GM19025 (cell line): ENCODE results near the gene ZIC1.

ENCODE experiments used
- ATAC-seq: cut with Tn5 transposase; IDR thresholded peaks from one replicate; pipeline ENCODE4 v1.9.1; 2021; ENCODE audit warnings: mild to moderate bottlenecking, low read depth, moderate library complexity; ENCODE audit not compliant: unreplicated experiment

Gene ZIC1

DNA sequence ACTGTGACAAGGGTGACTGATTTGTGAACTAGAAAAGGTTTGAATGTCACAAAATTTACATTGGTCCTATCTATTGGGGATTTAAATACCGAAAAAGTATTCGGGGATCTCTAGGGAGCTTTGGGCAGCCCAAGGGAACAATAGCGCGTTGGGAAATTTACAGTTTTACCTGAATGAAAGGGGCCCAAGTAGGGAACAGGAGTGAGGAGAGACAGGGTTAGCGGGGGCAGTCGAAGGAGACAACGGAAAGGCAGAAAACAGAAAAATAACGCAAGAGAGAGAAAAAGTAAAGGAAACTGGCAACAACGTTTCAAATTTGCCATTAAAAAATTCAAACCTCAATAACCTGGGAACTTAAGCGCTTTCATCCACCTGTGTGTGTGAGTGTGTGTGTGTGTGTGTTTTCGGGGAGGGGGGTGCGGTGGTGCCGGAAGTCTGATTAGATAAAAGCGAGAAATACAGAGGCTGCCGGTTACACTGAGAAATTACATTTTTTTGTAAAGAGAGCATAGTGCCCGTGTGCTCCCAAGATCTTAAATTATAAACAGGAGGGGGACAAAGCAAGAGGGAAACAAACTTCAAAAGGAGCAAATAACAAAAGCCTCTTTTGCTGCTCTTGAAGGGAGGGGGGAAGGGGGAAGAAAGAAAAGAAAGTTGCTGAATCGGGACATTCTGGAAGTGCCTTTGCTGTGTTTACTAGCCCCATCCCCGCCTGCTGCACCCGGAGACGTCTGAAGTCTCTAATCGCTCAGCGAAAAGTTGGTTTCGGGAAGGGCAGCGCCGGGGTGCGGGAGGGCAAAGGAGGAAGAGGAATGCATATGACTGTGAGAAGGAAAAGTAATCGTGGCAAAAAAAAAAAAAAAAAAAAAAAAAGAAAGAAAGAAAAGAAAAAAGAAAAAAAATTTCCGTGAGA is 721 bp upstream of the ZIC1 start:
- ATAC-seq, result no peak

DNA sequence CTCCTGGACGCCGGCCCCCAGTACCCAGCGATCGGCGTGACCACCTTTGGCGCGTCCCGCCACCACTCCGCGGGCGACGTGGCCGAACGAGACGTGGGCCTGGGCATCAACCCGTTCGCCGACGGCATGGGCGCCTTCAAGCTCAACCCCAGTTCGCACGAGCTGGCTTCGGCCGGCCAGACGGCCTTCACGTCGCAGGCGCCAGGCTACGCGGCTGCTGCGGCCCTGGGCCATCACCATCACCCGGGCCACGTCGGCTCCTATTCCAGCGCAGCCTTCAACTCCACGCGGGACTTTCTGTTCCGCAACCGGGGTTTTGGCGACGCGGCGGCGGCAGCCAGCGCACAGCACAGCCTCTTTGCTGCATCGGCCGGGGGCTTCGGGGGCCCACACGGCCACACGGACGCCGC is 956 bp downstream of the ZIC1 start:
- ATAC-seq, result no peak

DNA sequence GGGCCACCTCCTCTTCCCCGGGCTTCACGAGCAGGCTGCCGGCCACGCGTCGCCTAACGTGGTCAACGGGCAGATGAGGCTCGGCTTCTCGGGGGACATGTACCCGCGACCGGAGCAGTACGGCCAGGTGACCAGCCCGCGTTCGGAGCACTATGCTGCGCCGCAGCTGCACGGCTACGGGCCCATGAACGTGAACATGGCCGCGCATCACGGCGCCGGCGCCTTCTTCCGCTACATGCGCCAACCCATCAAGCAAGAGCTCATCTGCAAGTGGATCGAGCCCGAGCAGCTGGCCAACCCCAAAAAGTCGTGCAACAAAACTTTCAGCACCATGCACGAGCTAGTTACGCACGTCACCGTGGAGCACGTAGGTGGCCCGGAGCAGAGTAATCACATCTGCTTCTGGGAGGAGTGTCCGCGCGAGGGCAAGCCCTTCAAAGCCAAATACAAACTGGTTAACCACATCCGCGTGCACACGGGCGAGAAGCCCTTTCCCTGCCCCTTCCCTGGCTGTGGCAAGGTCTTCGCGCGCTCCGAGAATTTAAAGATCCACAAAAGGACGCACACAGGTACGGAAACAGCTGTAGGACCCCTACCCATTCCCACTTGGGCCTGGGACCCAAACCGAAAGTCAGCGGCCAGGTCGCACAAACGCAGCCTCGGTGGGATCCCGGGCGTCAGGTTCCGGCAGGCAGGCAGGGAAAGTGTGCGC is 1.5 kb downstream of the ZIC1 start:
- no peak for ATAC-seq

DNA sequence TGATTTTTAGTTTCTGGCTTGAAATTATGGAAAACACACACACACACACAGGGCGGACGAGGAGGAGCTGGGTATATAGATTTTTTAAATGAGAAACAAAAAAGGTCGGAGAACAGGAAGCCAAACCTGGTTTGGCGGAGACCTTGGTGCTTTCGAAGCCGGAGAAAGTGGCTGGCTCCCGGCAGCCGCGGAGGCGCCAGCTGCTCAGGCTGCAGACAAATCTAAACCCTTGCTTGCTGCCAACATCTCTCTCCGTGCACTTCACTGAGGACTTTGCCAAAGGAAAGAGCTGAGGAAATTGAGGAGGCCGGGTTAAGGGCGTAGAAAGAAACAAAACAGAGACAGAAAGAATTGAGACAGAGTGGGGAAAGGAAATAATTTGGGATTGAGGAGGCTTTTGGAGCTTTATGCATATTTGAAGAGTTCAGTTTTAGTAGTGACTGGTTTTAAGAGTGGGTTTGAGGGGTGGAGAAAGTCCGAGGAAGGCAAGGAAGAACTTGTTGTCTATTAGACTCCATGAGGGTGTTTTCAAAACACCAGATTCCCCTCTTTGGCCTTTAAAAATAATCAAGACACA is 2.2 kb downstream of the ZIC1 start:
- no peak for ATAC-seq

DNA sequence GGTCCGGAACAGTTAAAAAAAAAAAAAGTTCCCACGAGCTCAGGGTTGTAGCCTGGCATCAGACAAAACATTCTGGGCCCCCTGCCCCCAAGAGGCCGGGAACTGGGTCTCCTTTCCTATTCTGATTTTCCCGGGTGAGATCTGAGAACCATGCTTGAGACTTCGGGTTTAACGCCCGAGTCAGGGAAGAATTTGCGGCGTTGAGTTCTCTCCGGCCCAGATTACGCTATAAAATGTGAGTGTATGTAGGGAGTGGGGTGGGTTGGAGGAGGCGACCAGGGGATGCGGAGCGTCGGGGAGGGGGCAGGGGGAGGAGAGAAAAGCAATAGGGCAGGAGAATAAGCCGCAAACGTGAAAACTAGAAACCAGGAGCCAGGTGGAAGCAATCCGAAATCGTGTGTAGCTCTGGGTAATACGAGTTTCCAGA is 2.7 kb downstream of the ZIC1 start:
- ATAC-seq, result no peak

DNA sequence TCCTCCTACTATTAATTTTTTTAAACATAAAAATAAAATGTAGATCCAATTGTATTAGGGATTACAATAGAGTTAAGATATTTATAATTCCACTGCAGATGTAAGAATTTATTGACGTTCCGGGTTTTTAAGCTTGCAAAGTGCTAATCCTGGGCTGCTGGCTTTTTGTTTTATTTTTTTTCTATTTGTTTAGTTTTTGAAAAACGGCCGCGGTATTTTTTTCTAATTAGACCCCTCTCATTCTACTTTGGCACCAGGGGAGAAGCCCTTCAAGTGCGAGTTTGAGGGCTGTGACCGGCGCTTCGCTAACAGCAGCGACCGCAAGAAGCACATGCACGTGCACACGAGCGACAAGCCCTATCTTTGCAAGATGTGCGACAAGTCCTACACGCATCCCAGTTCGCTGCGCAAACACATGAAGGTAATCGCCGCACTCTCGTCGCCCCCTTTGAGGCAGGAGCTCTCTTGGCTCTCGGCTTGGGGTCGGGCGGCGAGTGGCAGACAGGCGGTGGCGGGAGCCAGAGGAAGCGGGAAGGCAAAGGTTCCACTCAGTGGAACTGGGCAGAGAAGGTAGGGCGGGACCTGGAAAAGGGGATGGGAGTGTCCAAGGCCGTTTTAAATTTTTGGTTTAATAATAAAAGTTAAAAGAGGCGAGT is 3.2 kb downstream of the ZIC1 start:
- ATAC-seq, result no peak

DNA sequence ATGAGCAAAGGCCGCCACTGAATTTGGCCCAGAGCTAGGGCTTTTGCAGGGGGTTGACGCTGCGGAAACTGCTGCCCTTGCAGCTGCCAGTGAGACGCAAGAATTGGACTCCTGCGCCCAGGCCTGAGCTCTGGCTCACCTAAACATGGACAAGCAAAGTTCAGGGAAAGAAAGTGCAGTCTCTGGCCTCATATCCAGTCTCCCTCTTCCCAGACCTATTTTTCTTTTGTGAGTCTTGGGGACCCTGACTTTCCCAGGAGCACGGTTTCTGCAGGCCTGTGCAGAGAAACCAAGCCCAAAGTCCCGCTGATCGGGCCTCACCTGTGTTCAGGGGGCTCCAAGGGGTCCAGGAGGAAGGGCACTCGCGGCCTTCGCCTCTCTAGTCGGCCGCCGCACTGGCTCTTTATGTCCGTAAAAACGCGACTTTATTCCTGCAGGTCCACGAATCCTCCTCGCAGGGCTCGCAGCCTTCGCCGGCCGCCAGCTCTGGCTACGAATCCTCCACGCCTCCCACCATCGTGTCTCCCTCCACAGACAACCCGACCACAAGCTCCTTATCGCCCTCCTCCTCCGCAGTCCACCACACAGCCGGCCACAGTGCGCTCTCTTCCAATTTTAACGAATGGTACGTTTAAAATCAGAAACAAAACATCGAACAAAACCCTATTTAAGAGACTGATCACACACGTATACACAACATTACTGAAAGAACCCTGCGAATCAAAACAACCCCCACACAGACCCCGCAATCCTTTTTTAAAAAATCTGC is 3.9 kb downstream of the ZIC1 start:
- ATAC-seq, result no peak

DNA sequence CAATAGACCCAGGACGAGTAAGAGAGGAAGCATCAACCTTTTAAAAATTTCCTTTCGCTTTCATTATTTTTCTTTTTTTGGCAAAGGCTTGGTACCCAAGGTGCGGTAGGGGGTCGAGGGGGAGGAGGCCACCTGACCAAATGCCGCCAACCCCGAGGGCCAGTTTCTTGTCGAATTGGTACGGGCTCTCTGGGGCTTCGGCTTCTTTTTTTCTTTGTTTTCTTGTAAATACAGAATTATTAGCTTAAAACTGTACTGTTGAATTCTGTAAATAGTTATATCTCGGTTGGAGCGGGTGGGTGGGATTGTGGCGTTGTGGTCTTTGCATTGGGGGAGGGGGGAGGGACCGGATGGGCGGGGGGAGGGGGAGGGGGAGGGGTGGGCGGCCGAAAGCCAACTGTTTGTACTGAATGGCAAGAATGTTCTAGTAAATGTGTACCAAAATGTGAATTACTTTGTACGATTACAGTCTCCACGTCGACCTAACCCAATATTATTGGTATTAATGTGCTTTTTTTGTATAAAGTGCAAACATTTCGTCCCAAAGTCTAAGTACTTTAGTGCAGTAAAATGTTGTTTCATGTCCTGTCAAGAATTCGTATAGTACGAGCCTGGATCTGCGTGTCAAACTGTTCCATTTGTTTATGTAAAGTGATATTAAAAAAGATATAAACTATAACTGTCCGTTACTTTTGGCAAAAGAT is 4.7 kb downstream of the ZIC1 start:
- no peak for ATAC-seq

DNA sequence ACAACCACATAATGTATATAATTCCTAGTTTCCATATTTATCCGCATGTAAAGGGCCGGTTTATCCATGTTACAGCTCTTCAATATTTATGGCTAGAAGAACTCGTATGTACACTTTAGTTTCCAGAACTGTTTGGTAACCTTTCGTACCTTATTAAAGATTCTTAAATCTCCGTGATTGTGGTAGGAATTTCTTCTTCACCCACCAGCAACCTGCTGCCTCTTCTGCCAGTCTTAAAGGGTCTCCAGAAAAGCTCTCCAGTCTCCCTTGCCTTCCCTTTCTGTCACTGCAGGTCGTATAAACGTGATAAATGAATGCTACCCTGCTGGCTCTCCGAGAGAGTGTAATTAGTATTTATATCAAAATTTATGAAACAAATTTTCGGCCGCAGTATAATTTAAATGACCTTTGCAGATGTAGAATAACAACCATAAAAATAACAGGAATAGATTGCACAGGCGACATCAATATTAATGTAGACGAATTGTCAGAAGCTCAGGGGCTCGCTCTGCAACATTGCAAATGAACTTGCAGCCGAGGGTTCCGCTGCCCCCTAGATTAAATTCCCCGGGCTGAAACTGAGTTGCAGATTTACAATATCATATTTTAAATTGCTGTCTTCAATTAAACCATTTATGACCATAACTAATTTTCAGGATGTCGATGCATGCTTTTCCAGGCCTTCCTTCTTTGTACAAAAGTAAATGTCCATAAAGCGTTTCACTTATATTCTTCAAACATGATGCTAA is 5.4 kb downstream of the ZIC1 start:
- no peak for ATAC-seq

DNA sequence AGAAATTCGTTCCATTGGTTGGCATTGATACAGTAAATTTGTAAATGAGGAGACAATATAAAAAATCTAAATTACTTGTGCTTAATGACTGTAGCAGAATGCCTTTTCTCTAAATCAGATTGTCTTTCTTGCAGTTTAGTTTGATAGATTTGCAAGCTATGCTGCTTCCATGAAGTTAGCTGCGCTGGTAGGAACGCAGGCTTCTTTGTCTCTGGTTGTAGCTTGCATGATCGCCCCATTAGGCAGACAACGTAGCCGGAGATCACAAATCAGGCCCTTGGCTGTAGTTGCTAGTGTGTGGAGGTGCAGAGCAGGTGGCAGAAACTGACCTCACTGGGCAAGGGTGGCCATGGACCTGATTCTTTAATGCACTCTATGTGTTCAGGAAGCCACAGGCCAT is 6.1 kb downstream of the ZIC1 start:
- no peak for ATAC-seq

DNA sequence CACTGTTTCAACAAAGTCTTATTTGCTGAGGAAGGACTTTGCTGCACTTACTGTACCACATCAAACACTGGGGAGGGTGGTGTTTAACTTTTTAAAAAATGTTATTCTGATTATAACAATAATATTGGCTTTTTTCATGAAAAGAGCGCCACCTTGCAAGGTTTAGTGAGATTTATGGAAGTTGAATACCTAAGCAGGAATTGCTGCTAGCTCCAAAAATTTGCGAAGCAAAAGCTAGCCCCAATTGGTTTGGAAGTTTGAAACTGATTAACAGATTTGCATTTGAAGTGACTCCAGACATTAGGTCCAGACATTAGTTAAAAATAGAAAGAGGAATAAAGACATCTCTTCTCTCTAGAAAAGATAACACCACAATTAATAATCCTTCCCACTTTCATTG is 6.7 kb downstream of the ZIC1 start:
- ATAC-seq, result no peak

DNA sequence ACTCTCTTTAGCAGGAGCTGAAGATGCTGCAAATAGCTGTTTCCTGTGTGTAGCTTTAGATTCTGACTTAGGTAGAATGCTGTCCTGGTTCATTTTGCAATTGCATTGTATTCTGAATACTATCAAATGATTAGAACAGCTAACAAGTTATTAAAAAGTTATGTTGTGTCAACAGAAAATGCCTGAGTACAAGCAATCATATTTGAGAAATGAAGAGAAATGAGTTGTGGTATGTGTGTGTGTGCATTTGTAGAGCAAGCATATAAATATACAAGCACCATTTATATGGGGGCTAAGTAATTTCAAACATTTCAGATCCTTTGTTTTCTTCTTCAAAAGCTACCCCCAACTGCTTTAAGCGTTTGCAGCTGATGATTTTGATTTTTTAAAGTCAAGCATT is 7.8 kb downstream of the ZIC1 start:
- ATAC-seq, result no peak

DNA sequence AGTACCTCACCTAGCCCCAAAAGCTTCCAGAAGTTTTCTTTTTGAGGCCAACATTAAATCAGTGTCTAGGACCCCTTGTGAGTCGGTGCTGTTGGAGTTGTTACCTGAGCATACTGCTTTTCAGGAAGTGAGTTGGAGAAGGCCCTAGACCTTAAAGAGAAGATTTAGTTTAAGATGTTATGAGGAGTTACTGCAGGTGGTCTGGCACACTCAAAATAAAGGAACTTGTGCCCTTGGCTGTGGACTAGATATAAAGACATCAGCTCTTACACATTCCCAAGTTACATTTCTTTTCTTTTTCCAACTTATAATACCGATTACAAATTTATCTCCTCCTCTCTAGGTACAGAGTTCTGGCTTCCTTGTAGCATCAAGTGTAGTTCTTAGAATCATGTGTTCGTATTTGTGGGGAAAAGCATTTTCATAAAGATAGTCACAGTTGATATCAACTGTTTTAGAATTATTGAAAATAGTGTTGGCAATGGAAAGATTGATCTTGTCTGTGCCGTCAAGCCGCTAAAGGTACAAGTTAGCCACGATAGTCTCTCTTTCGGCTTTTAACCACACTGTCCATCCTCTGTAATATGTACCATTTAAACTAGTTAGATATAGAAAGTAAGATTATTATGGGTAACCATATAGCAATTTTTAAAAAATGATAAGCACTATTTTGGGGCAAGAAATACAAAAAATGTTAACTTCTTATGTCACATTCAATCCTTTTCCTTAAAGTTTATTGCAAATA is 8.6 kb downstream of the ZIC1 start:
- ATAC-seq, result no peak

DNA sequence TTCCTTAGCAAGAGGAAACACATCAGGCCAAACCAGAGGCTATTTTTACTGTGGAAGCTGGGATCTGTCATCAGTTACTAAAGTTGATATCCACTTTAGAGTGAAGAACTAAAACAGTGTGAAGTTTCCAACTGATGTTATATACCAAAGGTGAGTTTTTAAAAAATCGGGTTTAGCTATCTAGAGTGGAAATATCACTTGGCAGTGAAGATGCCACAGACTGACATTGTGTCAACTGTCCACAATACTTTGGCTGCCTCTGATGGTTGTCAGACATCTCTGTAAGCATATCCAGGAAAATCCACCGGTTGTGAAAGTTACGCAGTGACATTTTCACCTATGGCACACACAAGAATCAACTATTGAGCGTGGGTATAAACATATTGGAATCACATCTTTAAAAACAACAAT is 9.2 kb downstream of the ZIC1 start:
- ATAC-seq, result no peak

DNA sequence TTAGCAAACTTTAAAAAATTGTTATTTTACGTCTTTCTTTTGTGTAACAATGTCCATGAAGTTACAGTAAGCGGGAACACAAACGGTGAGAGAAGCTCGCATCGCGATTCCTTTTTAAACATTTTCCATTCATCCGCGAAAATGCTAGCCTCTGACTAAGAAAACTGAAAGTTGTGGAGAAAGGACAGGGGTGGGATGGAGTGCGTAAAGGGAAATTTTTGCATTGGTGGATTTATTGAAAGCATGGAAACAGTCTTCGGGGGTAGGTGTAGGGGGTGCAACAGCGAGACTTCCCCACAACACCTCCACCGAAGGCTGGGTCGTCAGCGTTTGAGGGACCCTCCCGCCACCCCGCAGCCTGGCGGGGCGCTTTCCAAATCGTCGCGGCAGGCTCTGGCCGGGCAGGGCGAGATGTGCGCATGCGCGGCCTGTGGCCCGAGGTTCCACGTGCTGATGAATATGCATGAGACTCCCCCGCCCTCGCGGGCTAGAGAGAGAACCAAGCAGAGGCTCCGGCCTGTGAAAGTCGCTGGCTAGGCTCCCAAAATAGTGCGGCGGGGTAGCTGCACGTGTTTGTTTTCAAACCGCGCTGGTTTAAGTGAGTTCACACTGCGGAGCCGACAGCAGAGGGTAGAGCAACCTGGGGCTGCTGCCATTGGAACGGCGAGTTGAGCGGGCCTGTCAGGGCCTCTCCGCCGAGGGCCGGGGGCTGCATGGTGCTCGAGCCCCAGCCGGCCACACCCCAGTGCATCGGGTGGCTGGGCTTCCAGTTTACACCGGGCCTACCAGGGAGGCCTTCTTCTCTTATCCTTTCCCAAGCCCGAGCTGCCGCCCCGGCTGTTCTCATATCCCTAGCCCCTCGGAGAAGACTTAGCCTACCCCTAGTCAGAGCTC is 9.9 kb downstream of the ZIC1 start:
- ATAC-seq, result no peak

DNA sequence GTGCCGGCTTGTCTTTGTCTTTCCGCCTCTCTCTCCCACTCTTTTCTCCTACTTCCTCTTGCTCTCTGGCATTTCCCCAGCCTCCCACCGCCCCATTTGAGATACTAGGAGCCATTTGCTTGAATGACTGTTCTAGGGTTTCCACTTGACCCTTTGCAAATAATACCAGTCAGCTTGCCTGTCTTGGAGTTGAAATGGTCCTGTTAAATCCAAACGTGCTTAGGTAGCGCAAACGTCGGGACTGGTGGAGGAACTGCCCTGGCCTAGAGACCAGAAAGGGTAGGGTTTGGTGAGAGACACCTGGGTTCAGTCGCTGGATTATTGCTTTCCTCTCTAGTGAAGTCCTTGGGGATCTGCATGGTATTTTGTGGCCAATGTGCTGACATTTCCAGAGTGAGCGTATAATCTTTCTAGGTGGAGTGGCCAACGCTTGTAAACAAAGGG is 10.6 kb downstream of the ZIC1 start:
- no peak for ATAC-seq
